Measurements from ENCODE around the gene MCF2L. TPM values are rescaled to one million over a fixed set of nuclear protein-coding genes. Genes with fewer than 3 reads are reported as not detected.

MCF2L gene
- total RNA-seq, 1 donor from 2014 or later, result 90.0 TPM

GRCh38 chr13:113122550-113123225, 153.7 kb downstream of the MCF2L start, which contains the start of gene F10:
Gene F10 (plus strand): TSS chr13:113122799. CDS start chr13:113122856, 57 bp downstream.
- DNase-seq (ENCODE audit: low spot score, unreplicated experiment), result peak; percentile 48
- Mint-ChIP-seq H3K4me3 (ENCODE audit: low read depth) (peak within 1 kb of the TSS; percentile 56), H3K4me1 (ENCODE audit: low read depth) (peaks cover 12% of the 10 kb centered on the region), H3K27me3 (peaks cover 8% of the 10 kb centered on the region), H3K36me3 (ENCODE audit: insufficient read depth) (no peaks in the 10 kb centered on the region), H3K27ac (peak within 1 kb of the TSS; percentile 47), H3K9me3 (ENCODE audit: low read depth) (no peaks in the 10 kb centered on the region)
- TF ChIP-seq CTCF (IDR thresholded peaks at IDR 0.05; ENCODE audit: unreplicated experiment), result peak; percentile 19

GRCh38 chr13:113123226-113124201, 154.5 kb downstream of the MCF2L start:
- DNase-seq (ENCODE audit: low spot score, unreplicated experiment), result no peak
- Mint-ChIP-seq H3K4me1 (ENCODE audit: low read depth) (peaks cover 12% of the 10 kb centered on the region), H3K9me3 (ENCODE audit: low read depth) (no peaks in the 10 kb centered on the region), H3K27ac (peak overlapping the region; percentile 47), H3K36me3 (ENCODE audit: insufficient read depth) (no peaks in the 10 kb centered on the region), H3K4me3 (ENCODE audit: low read depth) (peak overlapping the region; percentile 56), H3K27me3 (peaks cover 8% of the 10 kb centered on the region)
- peak; percentile 21 for TF ChIP-seq CTCF (IDR thresholded peaks at IDR 0.05; ENCODE audit: unreplicated experiment)

GRCh38 chr13:113124211-113124970, 155.4 kb downstream of the MCF2L start:
- no peak for TF ChIP-seq CTCF (IDR thresholded peaks at IDR 0.05; ENCODE audit: unreplicated experiment)
- DNase-seq (ENCODE audit: low spot score, unreplicated experiment), result no peak
- Mint-ChIP-seq H3K9me3 (ENCODE audit: low read depth) (no peaks in the 10 kb centered on the region), H3K4me1 (ENCODE audit: low read depth) (peaks cover 14% of the 10 kb centered on the region), H3K4me3 (ENCODE audit: low read depth) (no peak overlapping the region), H3K36me3 (ENCODE audit: insufficient read depth) (peaks cover 5% of the 10 kb centered on the region), H3K27me3 (peaks cover 4% of the 10 kb centered on the region), H3K27ac (no peak overlapping the region)

- H3K36me3 Mint-ChIP-seq (ENCODE audit: insufficient read depth), result peaks cover 5% of the 10 kb centered on the region
- no peak overlapping the region for H3K27ac Mint-ChIP-seq
- DNase-seq (ENCODE audit: low spot score, unreplicated experiment), result no peak
- peaks cover 14% of the 10 kb centered on the region for H3K4me1 Mint-ChIP-seq (ENCODE audit: low read depth)
- no peak overlapping the region for H3K4me3 Mint-ChIP-seq (ENCODE audit: low read depth)
- H3K9me3 Mint-ChIP-seq (ENCODE audit: low read depth), result no peaks in the 10 kb centered on the region
- TF ChIP-seq CTCF (IDR thresholded peaks at IDR 0.05; ENCODE audit: unreplicated experiment), result no peak
- peaks cover 2% of the 10 kb centered on the region for H3K27me3 Mint-ChIP-seq
These were observed 156.7 kb downstream of the MCF2L start for GRCh38 chr13:113125506-113126264.

All from progenitor cell of endocrine pancreas (in vitro differentiated cells).